Islet precursor cell (in vitro differentiated cells): Measurements from ENCODE around the gene CCDC88C.

ENCODE experiments used
- DNase-seq: peaks from one replicate; pipeline ENCODE4 v3.0.0-alpha.2; 2018

CCDC88C gene

DNA sequence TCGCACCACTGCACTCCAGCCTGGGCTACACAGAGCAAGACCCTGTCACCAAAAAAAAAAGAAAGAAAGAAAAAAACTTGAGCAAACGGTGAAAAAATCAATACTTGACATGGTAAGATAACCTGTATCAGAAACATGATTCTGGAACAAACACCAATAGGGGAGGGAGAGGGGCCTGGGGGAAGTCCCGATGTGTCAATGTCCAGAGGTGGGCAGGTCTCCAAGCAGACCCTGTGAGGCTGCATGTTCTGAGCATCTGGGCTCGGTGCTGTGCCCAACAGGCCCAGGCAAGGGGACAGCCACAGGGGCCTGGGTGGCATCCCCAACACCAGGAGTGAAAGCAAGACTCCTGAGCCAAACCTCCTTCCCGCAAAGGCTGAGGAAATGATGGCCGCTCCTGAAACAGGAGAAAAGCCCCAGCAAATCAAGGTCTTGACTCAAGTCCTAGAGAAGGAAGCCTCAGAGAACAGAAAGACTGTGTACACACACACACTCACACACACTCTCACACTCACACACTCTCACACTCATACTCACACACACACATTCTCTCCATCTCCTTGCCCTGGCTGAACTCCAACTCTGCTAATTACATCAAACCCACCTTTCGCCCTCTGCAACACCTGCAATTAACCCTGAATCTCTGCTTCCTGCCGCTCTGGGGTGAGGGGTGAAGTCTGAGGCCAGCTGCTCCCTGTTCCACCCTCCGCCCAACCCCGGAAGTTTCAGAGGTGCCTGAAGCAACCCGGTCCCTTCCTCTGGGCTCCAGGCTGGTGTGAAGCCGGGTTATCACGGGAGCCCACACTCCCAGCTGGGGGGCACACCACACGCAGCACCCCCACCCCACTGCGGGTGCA lies 20.4 kb downstream of the CCDC88C start:
- no peak for DNase-seq

DNA sequence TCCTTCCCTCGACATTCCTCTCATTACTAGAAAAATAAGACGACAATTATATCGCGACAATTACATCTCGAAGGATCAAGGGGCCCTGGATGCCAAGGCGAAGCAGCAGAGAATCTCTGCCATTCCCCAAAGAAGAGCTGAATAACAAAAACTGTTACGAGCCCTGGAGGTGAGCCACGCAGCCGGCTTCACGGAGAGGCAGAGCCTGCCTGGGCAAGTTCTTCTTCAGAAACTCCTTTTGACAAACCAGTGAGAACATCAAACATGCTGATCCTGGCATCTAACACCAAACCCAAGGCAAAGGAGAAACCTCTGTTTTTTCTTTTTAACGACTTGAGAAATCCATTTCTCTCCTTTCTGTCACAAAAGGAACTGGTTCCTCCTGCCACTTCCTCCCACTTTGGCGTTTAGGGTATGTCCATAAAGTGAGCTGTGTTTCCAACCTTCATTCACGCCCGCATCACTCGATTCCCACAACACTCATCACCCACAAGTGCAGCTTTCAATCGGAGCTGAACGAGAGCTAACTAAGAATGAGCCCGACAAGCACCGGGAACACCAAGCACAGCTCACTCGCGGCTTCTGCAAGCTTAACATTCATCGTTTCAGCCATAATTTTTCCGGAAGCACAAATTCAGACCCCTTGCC lies 21.5 kb downstream of the CCDC88C start:
- DNase-seq, result no peak

GRCh38 chr14:91395466-91395865 lies 22.2 kb downstream of the CCDC88C start:
- DNase-seq, result no peak

DNA sequence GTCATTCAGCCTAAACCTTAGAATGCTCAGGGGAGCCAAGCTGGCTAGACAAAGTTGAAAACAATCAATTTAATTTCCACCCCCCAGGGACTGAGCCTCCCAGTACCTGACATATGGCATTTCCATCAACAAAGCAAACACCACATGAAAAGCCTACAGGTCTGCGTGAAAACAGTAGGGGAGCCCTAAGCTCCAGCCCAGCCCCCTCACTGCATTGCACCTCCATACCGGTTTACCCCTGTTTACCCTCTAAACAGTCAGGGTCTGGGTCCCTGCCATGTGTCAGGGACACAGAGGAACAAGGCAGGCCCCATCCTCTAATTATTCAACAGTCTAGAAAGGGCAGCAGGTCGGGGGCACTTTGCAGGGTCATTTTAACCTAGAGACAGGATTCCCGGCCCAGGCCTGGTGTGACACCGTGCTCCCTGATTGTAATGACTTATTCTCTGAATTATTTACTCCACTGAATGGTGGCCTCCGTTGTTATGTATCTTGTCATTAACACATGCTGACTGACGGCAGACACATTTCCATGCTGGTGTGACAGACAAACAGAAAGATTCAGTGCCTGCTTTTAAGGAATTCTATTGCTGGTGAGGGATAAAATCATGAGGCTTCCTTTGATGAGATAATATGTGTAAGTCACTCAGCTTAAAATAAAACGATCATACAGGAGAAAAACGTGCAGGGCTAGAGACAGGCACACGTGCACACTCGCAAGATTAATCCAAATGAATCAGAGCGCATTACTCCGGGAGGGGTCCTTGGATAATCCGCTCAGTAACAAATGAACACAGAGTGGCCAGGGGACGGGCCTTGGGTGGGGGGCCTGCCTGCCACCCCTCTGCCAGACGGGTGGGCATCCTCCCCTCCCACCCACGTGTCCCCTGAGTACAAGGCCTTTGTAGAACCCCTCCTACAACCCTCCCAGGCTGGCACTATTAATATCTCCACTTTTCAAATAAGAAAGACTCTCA lies 23.2 kb downstream of the CCDC88C start:
- DNase-seq, result no peak

DNA sequence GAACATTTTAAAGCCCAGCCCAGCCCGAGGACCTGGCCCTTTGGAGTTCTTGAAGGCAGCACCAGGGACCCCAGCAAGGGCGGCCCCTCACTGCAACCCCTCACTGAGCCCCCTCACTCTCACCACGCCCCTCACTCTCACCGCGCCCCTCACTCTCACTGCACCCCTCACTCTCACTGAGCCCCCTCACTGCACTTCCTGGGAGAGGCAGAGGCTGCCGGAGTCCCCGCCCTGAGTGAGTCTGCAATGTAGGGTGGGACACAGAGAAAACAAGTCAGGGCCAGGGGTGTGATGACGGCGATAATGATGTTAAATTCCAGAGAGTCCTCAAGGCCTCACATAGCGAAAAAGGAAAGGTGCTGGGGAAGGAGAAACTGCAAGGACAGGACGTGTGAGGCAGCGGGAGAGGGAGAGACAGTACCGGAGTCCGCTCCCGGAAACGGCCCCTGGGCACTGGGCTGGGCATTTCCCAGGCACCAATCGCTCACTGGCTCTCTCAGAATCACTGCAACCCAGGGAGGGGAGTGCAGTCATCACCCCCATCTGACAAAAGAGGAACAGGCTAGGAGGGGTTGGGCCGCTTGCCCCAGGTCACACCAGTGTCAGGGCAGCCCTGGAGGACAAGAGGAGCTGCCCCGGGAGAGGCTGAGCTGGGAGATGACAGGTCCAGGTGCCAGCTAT lies 24.9 kb downstream of the CCDC88C start:
- no peak for DNase-seq

GRCh38 chr14:91390165-91390778 lies 27.3 kb downstream of the CCDC88C start:
- DNase-seq, result no peak

GRCh38 chr14:91389150-91389549 lies 28.5 kb downstream of the CCDC88C start:
- DNase-seq, result no peak

DNA sequence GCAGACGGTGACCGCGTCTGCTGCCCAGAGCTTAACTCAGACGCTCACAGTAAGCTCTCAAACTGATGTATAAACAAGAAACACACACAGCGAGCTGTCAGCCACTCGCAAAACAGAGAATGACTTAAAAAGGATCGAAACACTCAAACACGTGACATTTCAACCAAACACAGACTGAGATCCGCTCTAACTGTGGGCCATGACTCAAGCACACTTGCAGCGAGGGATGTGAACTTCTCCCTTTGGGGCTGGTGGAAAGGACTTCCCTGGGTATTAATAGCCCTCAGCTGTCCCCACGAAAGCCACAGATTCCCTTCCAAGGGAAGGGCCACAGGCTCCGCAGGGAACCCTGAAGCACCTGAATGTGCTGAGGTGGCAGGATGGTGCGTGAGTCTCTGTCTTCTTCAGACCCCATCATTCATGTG lies 29.1 kb downstream of the CCDC88C start:
- no peak for DNase-seq

DNA sequence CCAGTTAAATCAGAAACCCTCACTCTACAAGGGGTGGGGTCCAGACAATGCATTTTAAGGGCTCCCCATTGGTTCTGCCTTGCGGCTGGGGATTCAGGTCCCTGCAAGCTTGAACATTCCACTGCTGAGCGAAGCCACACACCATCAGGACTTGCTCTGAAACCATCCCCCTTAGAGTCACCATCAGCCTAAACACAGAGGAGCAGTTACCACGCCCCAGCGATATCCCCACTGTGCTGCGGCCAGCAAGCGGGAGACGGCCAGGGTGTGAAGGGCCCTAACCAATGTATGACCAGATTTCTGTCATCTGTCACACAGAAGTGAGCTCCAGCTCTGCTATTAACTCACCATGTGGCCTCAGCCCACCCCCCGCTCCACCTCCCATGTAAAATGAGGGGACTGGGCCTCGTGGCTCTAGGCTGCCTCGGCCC lies 29.7 kb downstream of the CCDC88C start:
- DNase-seq, result no peak

DNA sequence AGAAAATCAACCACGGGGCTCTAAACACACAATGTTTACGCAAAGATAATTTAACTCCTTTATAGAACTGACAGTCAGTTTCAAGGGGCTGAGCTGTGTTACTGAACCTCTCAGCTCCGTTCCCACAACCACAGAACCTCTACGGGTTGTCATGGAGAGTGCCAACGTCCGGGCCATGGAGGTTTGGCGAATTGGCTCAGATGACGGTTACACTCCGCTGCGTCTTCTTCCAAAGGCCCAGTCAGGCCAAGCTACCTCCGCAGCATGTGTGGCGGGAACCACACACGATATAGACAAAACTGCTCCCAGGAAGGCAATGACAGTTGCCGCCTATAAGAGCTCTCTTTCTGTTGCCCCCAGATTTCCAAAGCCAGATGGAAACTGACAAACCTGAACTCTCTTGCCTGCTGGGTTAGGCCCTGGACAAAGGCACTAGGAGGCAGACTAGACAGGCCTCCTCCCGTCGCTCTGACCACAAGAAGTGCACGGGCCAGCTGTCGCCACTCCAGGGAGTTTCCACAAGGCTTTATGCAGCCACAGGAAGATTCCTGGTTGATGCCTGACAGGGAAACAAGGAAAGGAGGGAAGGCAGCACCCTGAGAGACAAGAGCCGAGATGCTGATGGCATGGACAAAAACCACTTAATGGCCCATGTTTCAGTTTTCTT lies 30.3 kb downstream of the CCDC88C start:
- peak; percentile 73 for DNase-seq

- DNase-seq, result no peak
Observed at GRCh38 chr14:91385697-91386096, 31.9 kb downstream of the CCDC88C start.

DNA sequence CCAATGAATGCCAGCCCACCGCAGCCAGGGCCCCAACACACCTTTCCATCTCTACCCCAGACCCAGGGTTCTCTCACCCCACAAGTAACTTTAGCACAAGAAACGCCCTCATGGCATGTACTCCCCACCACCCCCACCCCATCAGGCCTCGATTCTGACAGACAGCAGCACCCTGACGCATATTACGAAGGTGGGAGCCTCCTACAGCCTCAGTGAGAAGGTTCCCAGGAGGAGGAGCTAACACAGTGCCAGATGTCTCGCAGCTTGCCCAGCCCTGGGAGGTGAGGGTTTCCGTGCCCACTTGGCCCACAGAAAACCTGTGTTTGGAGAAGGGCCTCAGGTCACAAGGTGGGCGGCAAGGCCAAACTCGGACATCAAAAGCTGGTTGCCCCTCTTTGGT lies 32.4 kb downstream of the CCDC88C start:
- no peak for DNase-seq

DNA sequence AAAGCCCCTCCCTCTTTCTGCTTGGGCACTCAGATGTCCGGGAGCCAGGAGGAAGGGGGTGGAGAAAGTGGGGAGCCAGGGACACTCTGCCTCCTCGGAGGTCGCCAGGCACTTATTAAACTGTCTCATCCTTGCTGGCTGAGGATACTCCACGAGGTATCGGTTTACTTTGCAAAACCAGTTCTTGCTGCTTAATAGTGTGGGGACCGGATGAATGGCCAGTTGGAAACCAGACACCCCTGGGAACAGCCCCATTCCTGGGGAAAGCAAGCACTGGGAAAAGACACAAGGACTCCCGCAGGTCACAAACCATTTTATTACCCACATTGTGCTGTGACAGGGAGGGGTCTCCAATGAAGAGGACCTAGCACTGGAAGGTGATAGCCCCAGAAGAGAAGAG lies 34.2 kb downstream of the CCDC88C start:
- DNase-seq, result no peak

DNA sequence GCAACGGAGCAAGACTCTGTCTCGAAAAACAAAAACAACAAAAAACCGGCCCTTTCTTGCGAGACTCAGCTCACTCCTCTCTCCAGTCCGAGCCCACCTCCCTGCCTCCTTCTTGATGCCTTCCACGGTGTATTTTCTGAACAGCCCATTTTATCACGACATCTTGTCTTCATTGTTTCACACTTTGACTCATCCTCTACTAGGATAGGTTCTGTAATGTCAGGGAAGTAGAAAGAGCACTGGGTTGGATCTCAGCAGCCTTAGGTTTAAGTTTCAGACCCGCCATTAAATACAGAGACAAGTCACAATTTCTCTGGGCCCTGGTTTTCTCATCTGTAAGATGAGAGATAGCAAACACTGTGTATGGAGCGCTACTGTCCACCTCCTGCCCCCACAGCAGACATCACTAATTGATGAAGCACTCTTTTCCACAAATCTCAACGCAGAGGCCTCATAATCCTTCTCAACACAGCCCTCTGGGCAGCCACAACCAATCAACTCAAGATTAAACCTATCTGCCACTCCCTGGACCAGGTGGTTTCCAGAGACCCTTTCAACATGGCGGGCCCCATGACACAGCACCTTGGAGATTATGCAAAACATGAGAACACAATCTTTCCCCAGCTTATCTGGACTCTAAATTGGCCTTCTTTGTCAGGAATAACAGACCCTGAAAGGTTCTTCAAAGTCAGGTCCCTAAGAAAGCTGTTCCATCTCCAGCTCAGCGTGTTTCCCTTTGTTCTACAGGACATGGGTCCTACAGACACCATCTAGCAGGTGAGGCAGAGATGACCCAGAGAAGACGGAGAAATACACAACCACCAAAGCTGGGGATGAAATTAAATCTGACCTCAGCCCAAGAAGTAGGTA lies 35.6 kb downstream of the CCDC88C start:
- no peak for DNase-seq

DNA sequence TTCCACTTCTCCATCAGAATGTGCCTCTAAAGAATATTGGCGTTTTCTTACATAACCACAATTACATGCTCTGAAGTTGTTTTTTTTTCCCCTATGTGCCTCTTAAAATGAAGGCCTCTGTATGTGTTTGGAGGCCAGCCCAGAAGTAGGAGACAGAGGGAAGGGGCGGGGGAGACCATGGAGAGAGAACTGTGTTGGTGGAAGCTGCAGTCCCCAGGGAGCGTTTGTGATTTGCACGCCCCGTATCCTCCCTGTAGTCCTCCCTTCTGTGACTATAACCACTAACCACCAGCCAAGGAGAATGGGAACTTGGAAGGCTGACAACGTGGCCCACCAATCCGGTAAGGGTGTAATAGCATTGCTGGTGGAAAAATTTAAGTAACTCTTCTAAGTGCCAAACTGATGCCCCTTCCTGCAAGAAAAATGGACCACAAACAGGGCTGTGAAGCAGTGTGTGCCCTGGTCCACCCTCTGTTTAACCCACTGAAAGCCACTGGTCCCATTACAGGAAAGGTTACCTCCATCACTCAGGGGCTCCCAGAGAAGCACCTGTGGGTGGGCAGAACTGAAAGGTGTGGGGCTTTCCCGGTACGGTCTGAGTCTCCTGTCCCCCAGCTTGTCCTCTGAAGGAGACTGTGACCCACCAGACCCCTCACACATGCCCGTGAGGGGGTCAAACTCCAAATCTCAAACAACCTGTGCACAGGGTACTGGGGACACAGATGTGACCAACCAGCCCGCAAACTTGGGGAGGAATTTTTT lies 36.8 kb downstream of the CCDC88C start:
- DNase-seq, result no peak

DNA sequence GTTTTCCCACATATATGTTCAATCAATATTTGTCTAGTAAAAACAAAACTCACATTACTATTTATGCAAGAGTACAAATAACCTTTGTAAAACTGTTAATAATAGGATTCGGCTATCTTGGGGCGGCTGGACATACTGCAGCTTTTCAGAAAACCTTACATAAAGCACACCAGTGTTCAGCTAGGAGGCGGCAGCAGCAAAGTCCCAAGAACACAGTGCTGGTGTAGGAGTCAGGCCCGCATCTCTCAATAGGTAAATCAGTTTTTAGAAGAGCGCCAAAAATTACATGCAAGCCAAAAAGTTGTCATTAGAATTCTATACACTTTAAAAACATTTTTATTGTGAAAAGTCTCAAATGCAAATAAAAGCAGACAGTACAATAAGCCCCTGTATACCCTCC lies 37.5 kb downstream of the CCDC88C start:
- no peak for DNase-seq

DNA sequence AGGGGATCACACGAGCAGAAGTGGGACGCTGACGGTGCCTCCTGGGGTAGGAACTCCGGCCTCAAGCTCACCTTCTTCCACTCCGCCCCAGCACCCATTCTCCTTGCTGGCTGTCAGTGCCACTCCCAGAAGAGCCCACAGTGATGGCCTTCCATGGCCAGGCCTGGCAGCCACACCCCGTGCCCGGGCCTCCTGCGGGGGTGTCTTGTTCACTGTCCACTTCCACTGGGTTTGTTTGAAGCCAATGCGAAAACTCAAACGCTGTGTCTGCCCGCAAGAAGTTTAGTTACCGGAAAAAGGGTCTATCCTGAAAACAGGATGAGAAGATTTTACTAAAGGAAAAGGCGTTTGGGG lies 38.1 kb downstream of the CCDC88C start:
- no peak for DNase-seq

DNA sequence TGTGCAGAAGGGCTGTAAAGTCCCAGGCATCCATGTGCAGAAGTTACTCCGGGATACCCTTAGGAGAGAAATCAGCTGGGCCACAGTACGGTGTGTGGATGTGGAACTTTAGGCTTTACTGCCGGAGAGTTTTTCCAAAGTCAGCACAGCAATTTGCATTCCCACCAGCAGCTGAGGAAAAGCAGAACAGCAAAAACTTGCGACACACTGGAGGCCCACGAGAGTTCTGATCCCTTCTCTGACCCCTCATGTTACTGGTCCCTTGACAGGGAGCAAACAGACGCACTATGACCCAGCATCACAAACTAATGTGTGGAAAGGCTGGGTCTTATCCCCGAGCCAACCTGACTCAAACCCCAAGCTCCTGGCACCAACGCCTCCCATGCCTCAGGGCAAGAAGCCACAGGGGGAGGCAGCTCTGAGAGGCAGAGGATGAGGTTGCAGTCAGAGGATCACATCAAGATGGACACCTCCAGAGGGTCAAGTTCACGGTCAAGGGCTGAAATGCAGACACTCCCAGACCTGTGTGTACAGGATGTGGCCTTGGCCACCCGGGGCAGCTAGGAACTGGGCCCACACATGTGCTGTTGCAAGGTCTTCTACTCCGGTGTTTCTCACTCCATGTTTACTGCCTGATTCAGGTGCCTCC lies 38.6 kb downstream of the CCDC88C start:
- no peak for DNase-seq
